H1 (cell line): Measurements from ENCODE around the gene P2RY14. TPM values are rescaled to one million over a fixed set of nuclear protein-coding genes. Genes with fewer than 3 reads are reported as not detected.

Experiments
- CTCF ChIA-PET: fragments of 300-600 bp; sonication (Branson Sonifier 250); formaldehyde crosslinking; loops from one replicate; lab custom pipeline; 2021; ENCODE audit not compliant: partially characterized antibody; lab: Charles Lee
- POLR2A ChIA-PET: fragments of 300-600 bp; sonication (Branson Sonifier 250); formaldehyde crosslinking; loops from one replicate; lab custom pipeline; 2021; ENCODE audit warnings: inconsistent platforms; ENCODE audit not compliant: partially characterized antibody; lab: Charles Lee
- DNase-seq, 2 experiments: peaks; one replicate each; pipeline versions ENCODE4 v3.0.0 to v3.0.0-alpha.2; 2010 to 2022; ENCODE audit warnings: low spot score in 2 of 2, low read depth in 1 of 2, mixed read lengths in 1 of 2
- FAIRE-seq: peaks from 2 replicates; lab custom pipeline; 2011; peaks lifted over from hg19 to GRCh38; lab: Jason Lieb, UNC
- H2AFZ ChIP-seq: 2 replicates; pipeline ENCODE4 v1.8.1; 2012; ENCODE audit warnings: low read length, inconsistent platforms
- H2AK5ac ChIP-seq: 2 replicates; pipeline ENCODE4 v1.6.1; 2013; ENCODE audit warnings: low read depth, low read length
- H2BK120ac ChIP-seq: replicated peaks from 2 replicates; pipeline ENCODE3; 2013; ENCODE audit warnings: low read depth, low read length, inconsistent platforms
- H2BK12ac ChIP-seq: 2 replicates; pipeline ENCODE4 v1.6.1; 2013; ENCODE audit warnings: low read depth, low read length
- H2BK15ac ChIP-seq: 2 replicates; pipeline ENCODE4 v1.6.1; 2013; ENCODE audit warnings: low read length
- H2BK20ac ChIP-seq: 2 replicates; pipeline ENCODE4 v1.6.1; 2013; ENCODE audit warnings: low read length
- H2BK5ac ChIP-seq: 2 replicates; pipeline ENCODE4 v1.6.1; 2013; ENCODE audit warnings: low read depth, low read length
- H3K14ac ChIP-seq: 2 replicates; pipeline ENCODE4 v1.6.1; 2013; ENCODE audit warnings: inconsistent platforms; ENCODE audit not compliant: insufficient read length
- H3K18ac ChIP-seq: 2 replicates; pipeline ENCODE4 v1.6.1; 2013; ENCODE audit warnings: low read length; ENCODE audit errors: extremely low read depth
- H3K23ac ChIP-seq: 2 replicates; pipeline ENCODE4 v1.6.1; 2013; ENCODE audit warnings: inconsistent platforms; ENCODE audit not compliant: insufficient read length
- H3K23me2 ChIP-seq: 2 replicates; pipeline ENCODE4 v1.6.1; 2013; ENCODE audit warnings: low read depth, low read length
- H3K27ac ChIP-seq: 2 replicates; pipeline ENCODE4 v1.6.1; 2011; ENCODE audit warnings: low read depth, low read length, inconsistent platforms
- H3K27me3 ChIP-seq, 4 experiments: replicated peaks in 1 of 4; 1 replicate in 1 of 4; 2 replicates in 3 of 4; pipeline versions ENCODE4 v1.6.1 to v1.8.1; 2011 to 2013; ENCODE audit warnings: low read length in 3 of 4, mild to moderate bottlenecking in 3 of 4, inconsistent platforms in 2 of 4, mixed read lengths in 2 of 4, moderate library complexity in 1 of 4; ENCODE audit not compliant: control insufficient read depth in 3 of 4, insufficient read depth in 3 of 4; ENCODE audit errors: extremely low read depth in 1 of 4
- H3K36me3 ChIP-seq, 4 experiments: 2 replicates each; pipeline versions ENCODE4 v1.6.1 to v1.8.1; 2011 to 2013; ENCODE audit warnings: mild to moderate bottlenecking in 4 of 4, low read length in 3 of 4, moderate library complexity in 2 of 4, control low read depth in 1 of 4, inconsistent platforms in 1 of 4; ENCODE audit not compliant: insufficient read depth in 4 of 4, control insufficient read depth in 2 of 4
- H3K4ac ChIP-seq: replicated peaks from 2 replicates; pipeline ENCODE3; 2013; ENCODE audit warnings: low read length, low read depth, mixed read lengths, inconsistent platforms; ENCODE audit not compliant: insufficient read length
- H3K4me1 ChIP-seq, 4 experiments: replicated peaks in 1 of 4; 1 replicate in 1 of 4; 2 replicates in 3 of 4; pipeline versions ENCODE4 v1.6.1 to v1.8.1; 2011 to 2013; ENCODE audit warnings: low read length in 3 of 4, inconsistent platforms in 2 of 4, mixed read lengths in 1 of 4; ENCODE audit not compliant: insufficient read depth in 4 of 4, control insufficient read depth in 3 of 4
- H3K4me2 ChIP-seq, 2 experiments: 2 replicates each; pipeline versions ENCODE4 v1.6.1 to v1.8.1; 2011 to 2013; ENCODE audit warnings: low read depth in 2 of 2, low read length in 2 of 2, control low read depth in 1 of 2, inconsistent platforms in 1 of 2, mild to moderate bottlenecking in 1 of 2; ENCODE audit not compliant: insufficient read depth in 1 of 2
- H3K4me3 ChIP-seq, 4 experiments: fragments of 200-600, 300-600 bp in 1 of 4; sonication (generic), shearing (Covaris generic), sonication (Bioruptor Twin) in 1 of 4; 2 replicates each; pipeline versions ENCODE4 v1.5.1 to v1.8.1; 2011 to 2016; ENCODE audit warnings: low read length in 4 of 4, low read depth in 3 of 4, control low read depth in 2 of 4, inconsistent platforms in 2 of 4, mild to moderate bottlenecking in 2 of 4, mixed read lengths in 1 of 4, moderate library complexity in 1 of 4; ENCODE audit not compliant: insufficient read depth in 2 of 4; ENCODE audit errors: extremely low read depth in 1 of 4
- H3K56ac ChIP-seq: replicated peaks from 2 replicates; pipeline ENCODE3; 2013; ENCODE audit warnings: low read depth, mild to moderate bottlenecking, mixed read lengths, low read length, inconsistent platforms; ENCODE audit not compliant: insufficient read length
- H3K79me1 ChIP-seq: 2 replicates; pipeline ENCODE4 v1.6.1; 2013; ENCODE audit warnings: low read depth, low read length, control low read depth
- H3K79me2 ChIP-seq, 2 experiments: 2 replicates each; pipeline versions ENCODE4 v1.6.1 to v1.8.1; 2012 to 2013; ENCODE audit warnings: low read length in 2 of 2, mild to moderate bottlenecking in 2 of 2, inconsistent platforms in 1 of 2; ENCODE audit not compliant: insufficient read depth in 2 of 2, control insufficient read depth in 1 of 2
- H3K9ac ChIP-seq, 4 experiments: replicated peaks in 1 of 4; 1 replicate in 1 of 4; 2 replicates in 3 of 4; pipeline versions ENCODE4 v1.6.1 to v1.8.1; 2011 to 2013; ENCODE audit warnings: low read depth in 3 of 4, low read length in 3 of 4, control low read depth in 2 of 4, mild to moderate bottlenecking in 2 of 4, moderate library complexity in 2 of 4, inconsistent platforms in 1 of 4; ENCODE audit errors: extremely low read depth in 1 of 4
- H3K9me3 ChIP-seq, 2 experiments: 2 replicates each; pipeline versions ENCODE4 v1.6.1 to v1.8.1; 2012 to 2013; ENCODE audit warnings: mild to moderate bottlenecking in 2 of 2, moderate library complexity in 2 of 2, control low read depth in 1 of 2, inconsistent platforms in 1 of 2, low read depth in 1 of 2, low read length in 1 of 2, mixed read lengths in 1 of 2; ENCODE audit not compliant: insufficient read depth in 2 of 2
- H4K20me1 ChIP-seq, 2 experiments: replicated peaks in 1 of 2; 2 replicates each; pipeline versions ENCODE3 to v1.8.1; 2011 to 2013; ENCODE audit warnings: inconsistent platforms in 2 of 2, low read length in 2 of 2, mild to moderate bottlenecking in 1 of 2; ENCODE audit not compliant: insufficient read depth in 2 of 2, control insufficient read depth in 1 of 2
- H4K5ac ChIP-seq: 2 replicates; pipeline ENCODE4 v1.6.1; 2013; ENCODE audit warnings: low read length, low read depth, mixed read lengths, inconsistent platforms; ENCODE audit not compliant: insufficient read length
- H4K8ac ChIP-seq: 2 replicates; pipeline ENCODE4 v1.8.0; 2013; ENCODE audit warnings: mild to moderate bottlenecking, moderate library complexity, low read length, inconsistent platforms; ENCODE audit not compliant: insufficient read depth; ENCODE audit errors: extremely low read depth
- H4K91ac ChIP-seq: replicated peaks from 2 replicates; pipeline ENCODE3; 2013; ENCODE audit warnings: low read length, mixed read lengths, inconsistent platforms; ENCODE audit not compliant: insufficient read length
- ASH2L ChIP-seq: fragments of 200-600, 300-600 bp; sonication (generic); IDR thresholded peaks from one replicate; pipeline ENCODE4 v1.7.1; 2017; ENCODE audit warnings: low read length
- EZH2 ChIP-seq: fragments of 200-600 bp; sonication (generic); IDR thresholded peaks from 2 replicates; pipeline ENCODE4 v1.7.1; 2012; ENCODE audit warnings: low read depth, mild to moderate bottlenecking, moderate library complexity, low read length, inconsistent platforms; ENCODE audit not compliant: severe bottlenecking
- JUN ChIP-seq: IDR thresholded peaks from 2 replicates; pipeline ENCODE4 v1.6.1; 2011; ENCODE audit warnings: low read depth, mild to moderate bottlenecking, improper control_type of control experiment, low read length
- MAFK ChIP-seq: IDR thresholded peaks from 2 replicates; pipeline ENCODE4 v1.6.1; 2012; ENCODE audit warnings: low read depth, mild to moderate bottlenecking, improper control_type of control experiment, low read length
- POU5F1 ChIP-seq: IDR thresholded peaks from 2 replicates; pipeline ENCODE4 v1.6.1; 2011; ENCODE audit warnings: low read depth, mild to moderate bottlenecking, low read length, moderate library complexity
- RXRA ChIP-seq: IDR thresholded peaks from 2 replicates; pipeline ENCODE4 v1.6.1; 2011; ENCODE audit warnings: low read depth, mild to moderate bottlenecking, low read length, moderate library complexity; ENCODE audit not compliant: insufficient read depth
- SAP30 ChIP-seq: fragments of 300-600 bp; sonication (generic); IDR thresholded peaks from 2 replicates; pipeline ENCODE4 v1.7.1; 2012; ENCODE audit warnings: low read length, moderate library complexity, mild to moderate bottlenecking, inconsistent platforms; ENCODE audit not compliant: insufficient read depth, insufficient replicate concordance
- SIN3A ChIP-seq, 2 experiments: IDR thresholded peaks in 1 of 2; conservative IDR thresholded peaks in 1 of 2; 2 replicates each; pipeline ENCODE4 v1.6.1; 2011 to 2012; ENCODE audit warnings: low read length in 2 of 2, improper control_type of control experiment in 1 of 2, low read depth in 1 of 2, mild to moderate bottlenecking in 1 of 2
- SP1 ChIP-seq: IDR thresholded peaks from 2 replicates; pipeline ENCODE4 v1.6.1; 2011; ENCODE audit warnings: low read depth, low read length
- SRF ChIP-seq: IDR thresholded peaks from 2 replicates; pipeline ENCODE4 v1.6.1; 2011; ENCODE audit warnings: mild to moderate bottlenecking, low read depth, low read length, moderate library complexity
- SUZ12 ChIP-seq: fragments of 200-600 bp; sonication (generic); IDR thresholded peaks from 2 replicates; pipeline ENCODE4 v1.6.1; 2012; ENCODE audit warnings: mild to moderate bottlenecking, inconsistent platforms, low read length, moderate library complexity, mixed read lengths
- TAF1 ChIP-seq: IDR thresholded peaks from 2 replicates; pipeline ENCODE4 v1.6.1; 2011; ENCODE audit warnings: mild to moderate bottlenecking, low read depth, low read length
- TEAD4 ChIP-seq: IDR thresholded peaks from 2 replicates; pipeline ENCODE4 v1.6.1; 2012; ENCODE audit warnings: low read depth, low read length, inconsistent platforms, mixed read lengths
- WGBS, 2 experiments: shearing (Covaris generic) in 1 of 2; methylation state at CpG; one replicate each; pipeline versions ENCODE4 v1.1.6 to v1.1.7; 2013 to 2015; ENCODE audit warnings: low lambda C conversion rate in 2 of 2, mixed read lengths in 2 of 2, inconsistent platforms in 1 of 2, low coverage in 1 of 2, missing lambda C conversion rate in 1 of 2; ENCODE audit not compliant: insufficient replicate concordance in 2 of 2, insufficient coverage in 1 of 2, insufficient read length in 1 of 2; ENCODE audit errors: extremely low coverage in 1 of 2, missing lambda C conversion rate in 1 of 2; 5-methylcytosine and 5-hydroxymethylcytosine counted together
- polyA plus RNA-seq, 7 experiments: library from polyadenylated mRNA; depleted of rRNA in 3 of 7; stranded (reverse) in 5 of 7; unstranded in 2 of 7; fragments of >200 nt in 5 of 7; fragments of 200-250 nt in 2 of 7; gene quantifications; 1 replicate in 5 of 7; 2 replicates in 1 of 7; 4 replicates in 1 of 7; pipeline versions ENCODE4 v1.2.1 to v1.2.3, GENCODE V29; 2011 to 2013; ENCODE audit warnings: missing spikeins in 2 of 7, mixed read lengths in 2 of 7
- total RNA-seq: library from RNA; stranded (reverse); fragmentation: NEBNext Ultra II Directional; extraction: Animal tissue kit (Norgen Biotek cat#: 25700); gene quantifications from 2 replicates; pipeline ENCODE4 v1.2.1, GENCODE V29; 2021
- TF ChIP-seq, protein P1 (sequence below): IDR thresholded peaks from 2 replicates; pipeline ENCODE4 v1.6.1; 2011; ENCODE audit warnings: low read depth, mild to moderate bottlenecking, low read length; ENCODE audit not compliant: insufficient read depth

The P2RY14 gene
- total and polyA plus RNA-seq, 2 of the 8 experiments (the other 6 are each of a cell fraction or from before 2014, with no cell fraction given): not detected

DNA sequence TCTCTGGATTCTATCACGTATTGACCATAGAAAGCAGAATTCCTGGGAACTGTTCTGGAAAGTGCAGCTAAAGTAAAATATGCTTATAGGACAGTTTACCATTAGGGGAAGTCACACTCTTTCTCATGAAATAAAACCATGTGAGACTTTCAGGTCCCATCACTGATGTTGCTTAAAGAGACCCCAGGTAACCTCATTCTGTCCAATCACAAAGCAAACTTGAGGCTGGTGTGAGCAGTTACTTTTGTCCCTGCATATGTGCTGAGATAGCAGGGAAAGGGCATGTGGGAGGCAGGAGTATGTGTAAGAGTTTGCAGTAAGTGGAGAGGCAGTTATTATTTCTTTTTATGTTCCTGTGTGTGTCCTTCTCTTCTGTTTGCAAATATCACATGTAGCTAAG is 22.2 kb upstream of the P2RY14 start:
- Histone ChIP-seq H2BK5ac (no peak overlapping the region), H3K9me3 (no peaks in the 10 kb centered on the region), H4K8ac (no peak overlapping the region), H3K4me2 (no peak overlapping the region), H3K56ac (no peak overlapping the region), H2BK20ac (no peak overlapping the region), H3K27ac (no peak overlapping the region), H3K27me3 (no peaks in the 10 kb centered on the region), H2BK15ac (no peak overlapping the region), H3K4me3 (no peak overlapping the region), H2AFZ (no peak overlapping the region), H3K36me3 (no peaks in the 10 kb centered on the region), H4K5ac (no peak overlapping the region), H3K4me1 (peaks cover 4 to 14% (median 9%) of the 10 kb centered on the region in 4 experiments; a peak in 6 of 7 replicates), H2AK5ac (no peak overlapping the region), H2BK120ac (no peak overlapping the region), H3K79me2 (no peaks in the 10 kb centered on the region), H2BK12ac (no peak overlapping the region), H3K4ac (no peak overlapping the region), H3K79me1 (no peaks in the 10 kb centered on the region), H4K20me1 (peaks cover 0 to 2% of the 10 kb centered on the region in 2 experiments), H3K23ac (no peak overlapping the region), H3K14ac (no peak overlapping the region), H3K23me2 (no peaks in the 10 kb centered on the region), H4K91ac (no peak overlapping the region), H3K9ac (no peak overlapping the region), H3K18ac (no peak overlapping the region)
- DNase-seq: no peak
- FAIRE-seq: no peak
- POLR2A ChIA-PET: no interaction called here
- CTCF ChIA-PET: interaction anchor here (1.4 to 3.0 kb wide), 2 partner anchors 27 to 537 kb away, joined by 3 to 11 read pairs; no protein-coding TSS in a partner anchor
- WGBS, 2 experiments: 95% methylated on average over 1 of the region's 1 CpG; no CpG with 5 or more reads in 1 of the 2 experiments
- TF ChIP-seq ASH2L (no peak), SUZ12 (no peak), POU5F1 (no peak), EZH2 (no peak), SAP30 (no peak), TEAD4 (no peak), MAFK (no peak), SRF (no peak), SP1 (no peak), JUN (no peak), SIN3A (conservative IDR thresholded peaks at IDR 0.05 in 1 of 2, IDR thresholded peaks at IDR 0.05 in 1 of 2; ENCODE audit: low read depth in 1 of 2, low read length in 2 of 2) (no peak), RXRA (no peak), TAF1 (no peak)
- TF ChIP-seq, protein P1, sequence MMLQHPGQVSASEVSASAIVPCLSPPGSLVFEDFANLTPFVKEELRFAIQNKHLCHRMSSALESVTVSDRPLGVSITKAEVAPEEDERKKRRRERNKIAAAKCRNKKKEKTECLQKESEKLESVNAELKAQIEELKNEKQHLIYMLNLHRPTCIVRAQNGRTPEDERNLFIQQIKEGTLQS: no peak
